Measurements from ENCODE around the gene RIMBP2.

Gene RIMBP2

DNA sequence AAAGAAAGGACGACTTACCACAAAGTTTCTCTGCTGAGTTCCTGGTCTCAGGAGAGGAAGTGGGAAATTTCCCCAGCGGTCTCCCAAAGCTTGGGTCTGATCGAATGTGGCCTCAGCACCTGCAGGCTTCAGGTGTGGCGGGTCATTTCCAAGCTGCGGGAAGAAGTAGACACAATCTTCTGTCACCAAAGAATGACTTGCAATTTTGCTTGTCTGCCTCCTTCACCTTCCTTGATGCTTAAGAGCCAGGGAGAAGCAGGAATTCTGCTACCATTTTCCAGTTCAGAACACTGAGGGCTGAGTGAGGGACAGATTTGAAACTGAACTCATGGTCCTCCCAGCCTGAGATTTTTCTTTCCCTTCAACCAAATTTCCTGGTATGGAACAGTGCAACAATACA lies 87.8 kb downstream of the RIMBP2 start:
- no peak for DNase-seq (ENCODE audit: low spot score)

- DNase-seq (ENCODE audit: low spot score) = no peak
Measured at GRCh38 chr12:130627175-130627574, 88.9 kb downstream of the RIMBP2 start.

- no peak for DNase-seq (ENCODE audit: low spot score)
Measured at GRCh38 chr12:130626601-130627000, 89.5 kb downstream of the RIMBP2 start.

- DNase-seq (ENCODE audit: low spot score) = no peak
Measured at GRCh38 chr12:130625201-130625600, 90.9 kb downstream of the RIMBP2 start.

DNA sequence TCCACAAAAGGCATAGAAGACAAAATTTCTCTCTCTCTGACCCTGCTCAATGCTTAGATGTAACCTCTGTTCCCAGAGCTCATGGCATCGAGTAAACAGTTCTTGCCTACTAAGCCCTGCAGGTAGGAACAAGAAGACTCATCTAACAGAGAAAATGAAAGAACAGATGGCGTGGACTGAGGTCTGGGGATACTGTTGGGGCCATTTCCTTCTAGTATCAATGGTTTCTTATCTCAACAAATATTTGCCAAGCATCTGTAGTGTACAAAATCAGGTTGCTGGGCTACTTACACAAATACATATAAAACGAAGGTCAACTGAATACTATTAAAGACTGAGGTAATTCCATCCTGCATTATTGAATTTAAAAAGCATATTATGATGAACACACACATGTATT lies 93.3 kb downstream of the RIMBP2 start:
- DNase-seq (ENCODE audit: low spot score) = no peak

- DNase-seq (ENCODE audit: low spot score) = no peak
Measured at GRCh38 chr12:130621696-130622298, 94.3 kb downstream of the RIMBP2 start.

DNA sequence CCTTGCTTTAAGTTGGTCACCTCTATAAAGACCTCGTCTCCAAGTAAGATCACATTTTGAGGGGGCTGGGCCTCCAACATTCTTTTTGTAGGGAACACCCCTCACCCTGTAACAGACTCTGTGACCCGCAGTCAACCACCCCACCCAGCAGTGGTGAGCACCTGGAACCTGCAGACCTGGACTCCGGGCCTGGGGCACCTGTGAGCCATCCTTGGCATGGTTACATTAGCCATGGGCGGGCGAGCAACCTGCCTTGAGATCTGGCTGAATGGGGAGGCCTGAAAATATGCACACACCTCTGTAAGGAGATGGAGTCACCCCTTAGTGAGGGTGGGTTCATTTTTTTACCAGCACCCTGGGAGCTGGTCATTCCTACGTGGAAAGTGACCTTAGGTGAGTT lies 95.3 kb downstream of the RIMBP2 start:
- no peak for DNase-seq (ENCODE audit: low spot score)

GRCh38 chr12:130620281-130620680 lies 95.8 kb downstream of the RIMBP2 start:
- no peak for DNase-seq (ENCODE audit: low spot score)

DNA sequence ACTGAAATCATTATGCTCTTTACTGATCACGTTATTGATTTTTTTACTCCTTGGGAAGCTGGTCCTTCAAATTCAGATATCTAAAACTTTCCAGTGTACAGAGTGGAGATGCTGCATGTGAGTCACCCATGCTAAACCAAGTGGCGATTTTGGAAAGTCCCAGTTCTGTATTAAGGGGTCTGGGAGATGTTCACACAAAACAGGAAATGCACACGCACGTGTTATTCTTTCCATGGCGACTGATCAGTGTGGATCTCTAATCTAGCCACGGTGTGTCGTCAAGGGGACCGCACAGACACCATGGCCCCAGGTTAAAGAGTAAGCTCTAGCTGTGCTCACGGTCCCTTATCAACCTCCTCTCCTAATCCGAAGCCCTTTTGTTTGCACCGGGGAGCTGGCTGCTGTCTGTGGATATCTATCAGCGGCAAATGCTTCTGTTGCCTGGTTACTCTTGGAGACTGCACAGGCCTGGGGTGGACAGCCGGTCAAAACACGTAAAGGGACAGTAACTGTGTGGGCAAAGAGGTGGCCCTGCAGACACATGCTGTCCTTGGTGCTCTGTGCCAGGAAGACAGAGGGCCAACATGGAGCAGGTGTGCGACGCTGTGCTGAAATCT lies 96.6 kb downstream of the RIMBP2 start:
- no peak for DNase-seq (ENCODE audit: low spot score)

DNA sequence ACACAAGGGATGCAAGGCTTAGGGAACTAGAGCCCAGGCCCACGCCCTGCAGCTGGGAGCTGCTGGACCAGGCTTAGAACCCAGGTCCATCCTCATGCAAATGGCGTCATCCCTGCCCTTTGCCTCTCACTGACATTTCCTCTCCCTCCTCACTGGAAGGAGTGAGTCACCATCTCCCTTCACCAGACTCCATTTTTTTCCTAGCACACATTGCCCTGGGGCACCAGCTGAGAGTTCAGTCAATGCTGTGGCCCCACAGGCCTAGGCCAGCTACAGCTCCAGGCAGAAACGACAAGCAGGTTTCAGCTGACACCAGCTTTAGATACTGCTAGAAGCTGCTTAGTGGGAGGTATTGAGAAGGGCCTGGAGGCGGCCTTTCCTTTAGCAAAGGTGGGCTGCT lies 98.9 kb downstream of the RIMBP2 start:
- no peak for DNase-seq (ENCODE audit: low spot score)

- DNase-seq (ENCODE audit: low spot score) = no peak
Measured at GRCh38 chr12:130615861-130616345, 100.2 kb downstream of the RIMBP2 start.

GRCh38 chr12:130614530-130614905 lies 101.6 kb downstream of the RIMBP2 start:
- no peak for DNase-seq (ENCODE audit: low spot score)

- DNase-seq (ENCODE audit: low spot score) = no peak
Measured at GRCh38 chr12:130613831-130614529, 102.1 kb downstream of the RIMBP2 start.

DNA sequence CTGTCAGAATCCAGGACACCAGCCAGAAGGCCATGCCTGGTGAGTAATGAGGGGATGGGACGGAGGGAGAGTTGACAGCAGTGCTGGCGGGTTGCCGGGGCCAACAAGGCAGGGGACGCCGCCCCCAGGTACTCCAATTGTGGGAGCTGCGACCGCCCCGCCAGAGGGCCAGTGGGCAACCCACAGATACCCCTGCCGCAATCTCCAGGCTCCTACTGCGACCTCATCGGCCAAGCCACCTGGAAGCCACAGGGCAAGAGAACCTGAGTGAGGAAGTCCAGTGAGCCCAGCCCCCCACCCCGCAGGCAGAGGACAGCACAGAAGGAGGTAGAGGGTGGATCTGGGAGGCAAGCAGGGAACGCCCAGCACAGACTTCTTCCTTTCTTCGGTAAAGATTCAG lies 103.0 kb downstream of the RIMBP2 start:
- DNase-seq (ENCODE audit: low spot score) = no peak

DNA sequence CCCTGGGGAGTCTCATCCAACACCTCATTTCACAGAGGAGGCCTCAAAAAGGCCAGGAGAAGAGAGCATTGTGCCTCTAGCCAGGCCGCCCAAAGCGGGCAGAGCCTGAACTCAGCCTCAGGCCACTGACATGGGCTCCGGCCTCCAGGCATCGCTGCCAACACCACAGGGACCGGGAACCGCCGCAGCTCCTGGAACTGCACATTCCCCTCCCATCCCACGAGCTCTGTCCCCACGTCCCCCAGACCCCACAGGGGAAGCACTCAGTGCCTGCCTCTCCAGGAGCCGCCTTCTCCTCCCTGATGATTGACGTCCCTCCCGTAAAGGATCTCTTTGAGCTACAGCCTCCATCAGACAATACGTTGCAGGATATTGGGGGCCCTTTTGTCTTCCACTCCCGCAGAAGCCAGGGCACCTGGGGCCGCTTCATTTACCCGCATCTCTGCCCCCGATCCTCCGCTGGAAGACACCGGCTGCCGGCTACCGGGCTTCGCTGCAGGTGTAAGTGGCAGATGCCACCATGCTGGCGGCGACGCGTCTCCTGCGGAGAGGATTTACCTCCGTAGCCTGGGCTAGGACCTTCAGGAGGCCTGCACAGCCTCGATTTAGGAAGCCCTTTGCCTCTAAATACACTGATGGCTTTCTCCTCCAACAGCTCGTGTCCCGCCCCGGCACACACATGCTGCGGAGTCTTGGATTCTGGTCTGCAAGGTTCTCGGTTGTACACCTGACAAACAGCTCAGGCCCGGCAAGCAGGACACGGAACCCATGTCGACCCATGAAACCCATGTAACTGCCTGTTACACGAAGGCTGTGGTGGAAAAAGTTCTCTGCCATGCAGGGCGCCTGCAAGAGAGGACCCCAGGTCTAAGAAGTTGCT lies 104.8 kb downstream of the RIMBP2 start:
- DNase-seq (ENCODE audit: low spot score) = no peak

DNA sequence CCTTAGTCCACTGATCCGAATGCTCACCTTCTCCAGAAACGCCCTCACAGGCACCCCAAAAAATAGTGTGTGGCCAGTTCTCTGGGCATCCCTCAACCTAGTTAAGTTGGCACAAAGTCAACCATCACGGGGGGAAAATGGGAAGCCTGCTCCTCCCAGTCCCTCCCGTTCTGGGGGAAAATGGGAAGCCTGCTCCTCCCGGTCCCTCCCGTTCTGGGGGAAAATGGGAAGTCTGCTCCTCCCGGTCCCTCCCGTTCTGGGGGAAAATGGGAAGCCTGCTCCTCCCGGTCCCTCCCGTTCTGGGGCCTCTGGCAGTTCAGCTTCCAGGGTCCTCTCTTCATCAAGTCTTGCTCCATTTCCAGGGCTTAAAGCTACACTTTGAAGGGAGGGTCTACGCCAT lies 106.1 kb downstream of the RIMBP2 start:
- no peak for DNase-seq (ENCODE audit: low spot score)

DNA sequence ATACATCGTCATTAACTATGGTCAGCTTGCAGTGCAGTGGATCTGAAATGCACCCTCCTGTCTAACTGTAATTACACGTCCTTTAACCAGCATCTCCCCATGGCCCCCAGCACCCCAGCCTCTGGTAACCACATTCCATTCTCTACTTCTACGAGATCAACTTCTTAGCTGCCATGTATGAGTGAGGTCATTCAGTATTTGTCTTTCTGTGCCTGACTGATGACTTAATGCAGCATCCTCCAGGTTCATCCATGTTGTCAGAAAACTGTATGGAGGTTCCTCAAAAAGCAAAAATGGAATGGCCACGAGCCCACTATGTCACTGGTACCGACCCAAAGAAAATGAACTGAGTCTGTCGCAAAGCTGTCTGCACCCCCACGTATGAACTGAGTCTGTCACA lies 107.3 kb downstream of the RIMBP2 start:
- DNase-seq (ENCODE audit: low spot score) = no peak

- DNase-seq (ENCODE audit: low spot score) = no peak
Measured at GRCh38 chr12:130608132-130608531, 108.0 kb downstream of the RIMBP2 start.

DNA sequence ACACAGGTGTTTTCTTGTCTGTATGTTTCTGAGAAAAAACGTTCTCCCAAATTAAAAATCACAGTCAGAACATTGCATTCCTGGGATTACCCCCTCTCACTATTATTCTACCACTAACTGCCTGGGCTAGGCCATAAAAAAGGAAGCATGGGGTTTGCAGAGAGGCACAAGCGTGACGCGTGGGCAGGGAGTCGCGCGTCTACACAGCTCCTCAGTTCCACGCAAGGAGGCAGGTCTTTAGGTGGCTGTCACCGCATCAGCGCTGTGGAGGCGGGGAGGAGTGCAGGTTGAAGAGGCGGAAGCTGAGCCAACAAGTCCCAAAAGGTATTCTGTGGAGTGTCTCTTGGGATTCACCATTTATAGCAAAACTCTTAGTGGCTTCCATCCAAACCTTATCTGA lies 109.9 kb downstream of the RIMBP2 start:
- DNase-seq (ENCODE audit: low spot score) = no peak

- DNase-seq (ENCODE audit: low spot score) = no peak
Measured at GRCh38 chr12:130603396-130603965, 112.6 kb downstream of the RIMBP2 start.

DNA sequence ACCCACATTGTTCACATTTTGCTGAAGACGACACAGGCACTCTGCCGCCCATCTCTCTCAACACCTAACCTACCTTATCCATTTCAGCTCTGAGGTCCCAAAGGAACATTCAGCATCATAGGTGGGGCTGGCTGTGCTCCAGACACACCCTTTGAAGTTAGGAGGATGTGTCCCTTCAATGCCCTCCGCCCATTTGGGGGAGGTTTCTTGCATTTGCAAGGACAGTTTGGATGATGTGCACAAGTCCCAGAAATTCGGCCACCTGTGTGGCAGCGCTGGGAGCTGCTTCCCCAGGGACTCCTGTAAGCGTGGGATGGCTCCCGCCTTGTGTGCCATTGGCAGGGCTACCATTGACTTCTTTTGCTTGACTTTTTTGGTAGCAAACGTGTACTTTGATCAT lies 113.8 kb downstream of the RIMBP2 start:
- DNase-seq (ENCODE audit: low spot score) = no peak

GRCh38 chr12:130601327-130601726 lies 114.8 kb downstream of the RIMBP2 start:
- DNase-seq (ENCODE audit: low spot score) = no peak
